Inflammatory macrophage (primary cell): Measurements from ENCODE around the gene RNF4.
"Not testable (repeated sequence)": the region's sequence is repeated elsewhere in the genome, so short reads cannot be mapped to it uniquely, and the experiment has no call there.

ENCODE experiments used
- DNase-seq, 2 donors: peaks; one replicate each; pipeline ENCODE4 v3.0.0-alpha.2; 2020 to 2022

The RNF4 gene

GRCh38 chr4:2489081-2489805 lies 20.3 kb downstream of the RNF4 start:
- DNase-seq: no peak

GRCh38 chr4:2489841-2490552 lies 21.1 kb downstream of the RNF4 start:
- peak in 1 of 2 donors; percentile 37 for DNase-seq

DNA sequence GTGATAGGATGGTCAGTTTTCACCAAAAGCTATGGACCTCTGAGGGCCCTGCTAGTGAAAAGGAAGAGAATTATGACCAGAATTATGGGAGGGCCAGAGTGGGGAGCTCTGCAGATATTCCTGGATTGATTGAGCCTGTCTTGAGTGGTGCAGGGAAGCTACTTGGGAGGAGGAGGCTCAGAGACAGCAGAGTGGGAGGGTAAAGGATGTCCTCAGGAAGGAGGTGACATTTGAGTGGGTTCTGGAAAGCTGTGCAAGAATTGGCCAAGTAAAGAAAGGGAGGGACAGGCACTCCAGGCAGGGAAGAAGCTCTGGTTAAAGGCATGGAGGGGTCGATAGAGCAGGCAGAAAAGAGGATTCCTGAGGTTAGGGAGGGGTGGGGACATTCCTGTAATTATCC lies 24.1 kb downstream of the RNF4 start:
- DNase-seq: peak in 1 of 2 donors; percentile 22

GRCh38 chr4:2494992-2495391 lies 26.1 kb downstream of the RNF4 start:
- DNase-seq: no peak

DNA sequence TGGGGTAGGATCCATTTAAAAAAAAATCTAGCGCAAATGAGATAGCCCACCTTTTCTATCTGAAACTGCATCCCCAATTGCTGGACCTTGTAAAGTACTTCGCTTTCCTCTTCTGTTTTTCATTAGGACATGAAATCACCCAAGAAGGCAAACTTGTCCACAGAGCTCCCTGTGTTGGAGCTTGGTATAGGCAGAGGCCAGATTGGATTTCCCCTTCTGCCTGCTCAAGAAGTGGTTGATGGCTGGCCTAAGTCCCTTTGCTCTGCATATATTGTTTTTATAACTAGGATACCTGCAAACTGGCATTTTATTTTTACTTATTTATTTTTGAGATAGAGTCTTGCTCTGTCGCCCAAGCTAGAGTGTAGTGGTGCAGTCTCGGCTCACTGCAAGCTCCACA lies 28.4 kb downstream of the RNF4 start:
- no peak for DNase-seq

DNA sequence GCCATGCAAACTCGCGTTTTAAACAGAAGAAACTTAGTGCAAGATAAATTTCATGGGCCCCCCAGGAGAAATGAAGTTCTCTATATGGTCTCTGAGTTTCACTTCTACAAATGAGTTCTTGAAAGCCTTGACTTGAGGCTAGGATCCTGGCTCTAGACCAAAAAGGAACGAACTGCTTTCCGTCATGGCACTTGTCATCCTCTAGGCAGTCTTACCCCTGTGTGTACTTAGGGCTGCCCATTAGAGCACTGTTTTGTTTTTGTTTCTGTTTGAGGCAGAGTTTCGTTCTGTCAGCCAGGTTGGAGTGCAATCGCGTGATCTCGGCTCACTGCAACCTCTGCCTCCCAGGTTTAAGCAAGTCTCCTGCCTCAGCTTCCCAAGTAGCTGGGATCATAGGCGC lies 29.0 kb downstream of the RNF4 start:
- peak; percentile 87 to 88 for DNase-seq

DNA sequence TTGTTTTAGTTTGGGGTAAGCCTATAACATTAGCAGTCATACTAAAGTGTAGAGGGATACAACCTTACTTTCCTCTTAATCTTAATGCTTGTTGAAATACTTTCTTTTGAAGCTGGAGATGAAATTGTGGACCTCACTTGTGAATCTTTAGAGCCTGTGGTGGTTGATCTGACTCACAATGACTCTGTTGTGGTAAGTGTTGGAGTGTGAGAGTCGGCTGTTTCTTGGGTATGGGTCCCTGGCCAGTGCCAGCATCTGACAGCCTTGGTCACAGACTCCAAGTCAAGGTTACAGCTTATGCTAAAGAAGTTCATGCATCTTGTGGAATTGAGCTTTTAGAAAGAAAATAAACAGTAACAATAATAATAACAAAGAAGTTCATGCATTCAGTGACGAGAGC lies 31.6 kb downstream of the RNF4 start:
- DNase-seq: no peak

- DNase-seq: no peak
Observed at GRCh38 chr4:2501034-2501594, 32.2 kb downstream of the RNF4 start.

GRCh38 chr4:2503809-2504208 lies 34.9 kb downstream of the RNF4 start:
- DNase-seq: no peak

GRCh38 chr4:2507259-2507658 lies 38.4 kb downstream of the RNF4 start:
- DNase-seq: no peak

DNA sequence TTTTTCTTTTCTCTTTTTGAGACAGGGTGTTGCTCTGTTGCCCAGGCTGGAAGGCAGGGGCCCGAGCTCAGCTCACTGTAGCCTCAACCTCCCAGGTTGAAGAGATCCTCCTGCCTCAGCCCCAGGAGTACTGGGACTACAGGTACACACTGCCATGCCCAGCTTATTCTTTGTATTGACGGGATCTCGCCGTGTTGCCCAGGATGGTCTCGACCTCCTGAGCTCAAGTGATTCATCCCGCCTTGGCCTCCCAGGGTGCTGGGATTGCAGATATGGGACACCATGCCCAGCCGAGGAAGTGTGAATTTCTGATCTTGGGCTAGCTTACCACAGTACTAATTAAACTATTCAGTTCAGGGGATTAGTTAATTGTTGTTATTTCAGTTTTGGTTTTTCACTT lies 38.9 kb downstream of the RNF4 start:
- DNase-seq: no peak

DNA sequence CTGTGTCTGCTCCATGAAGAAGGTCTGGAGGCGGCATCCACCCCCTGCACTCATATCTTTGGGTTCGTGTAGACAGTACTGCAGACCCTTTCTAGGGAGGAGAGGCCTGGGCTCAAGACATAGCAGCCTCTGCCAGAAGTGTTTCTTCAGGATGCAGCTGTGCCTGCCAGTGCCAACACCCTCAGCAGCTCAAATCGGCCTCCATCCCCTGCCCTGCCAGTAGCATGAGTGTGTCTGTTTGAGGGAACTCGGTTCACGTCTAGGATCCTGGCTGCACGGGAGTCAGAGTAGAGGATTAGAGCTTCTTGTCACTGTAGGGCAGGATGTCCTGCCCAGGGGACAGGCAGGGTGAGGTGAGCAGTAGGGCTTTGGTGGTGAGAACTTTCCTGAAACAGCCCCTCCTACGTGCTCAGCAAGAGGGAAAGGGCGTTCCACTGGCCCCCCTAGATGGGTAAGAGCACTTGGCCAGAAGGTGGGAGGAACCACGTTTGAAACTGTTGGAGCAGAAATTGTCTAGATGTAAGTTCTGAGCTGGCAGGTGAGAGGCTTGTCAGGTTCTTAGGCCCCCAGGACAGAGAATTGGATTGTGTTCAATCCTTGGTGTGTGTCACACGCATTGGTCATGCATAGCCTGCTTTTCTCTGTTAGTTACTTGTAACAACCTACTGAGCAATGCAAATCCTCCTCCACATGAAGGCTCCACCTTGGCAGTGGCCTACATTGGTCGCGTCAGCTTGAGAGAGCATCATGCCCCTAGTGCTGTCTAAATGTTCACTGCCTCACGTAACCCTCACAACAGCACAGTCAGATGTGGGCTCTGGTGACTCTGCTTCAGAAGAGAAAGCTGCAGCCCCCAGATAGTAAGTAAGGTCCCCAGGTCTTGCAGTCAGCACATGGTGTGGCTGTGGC lies 41.7 kb downstream of the RNF4 start:
- DNase-seq: no peak

GRCh38 chr4:2511645-2512131 lies 42.8 kb downstream of the RNF4 start:
- no peak for DNase-seq

DNA sequence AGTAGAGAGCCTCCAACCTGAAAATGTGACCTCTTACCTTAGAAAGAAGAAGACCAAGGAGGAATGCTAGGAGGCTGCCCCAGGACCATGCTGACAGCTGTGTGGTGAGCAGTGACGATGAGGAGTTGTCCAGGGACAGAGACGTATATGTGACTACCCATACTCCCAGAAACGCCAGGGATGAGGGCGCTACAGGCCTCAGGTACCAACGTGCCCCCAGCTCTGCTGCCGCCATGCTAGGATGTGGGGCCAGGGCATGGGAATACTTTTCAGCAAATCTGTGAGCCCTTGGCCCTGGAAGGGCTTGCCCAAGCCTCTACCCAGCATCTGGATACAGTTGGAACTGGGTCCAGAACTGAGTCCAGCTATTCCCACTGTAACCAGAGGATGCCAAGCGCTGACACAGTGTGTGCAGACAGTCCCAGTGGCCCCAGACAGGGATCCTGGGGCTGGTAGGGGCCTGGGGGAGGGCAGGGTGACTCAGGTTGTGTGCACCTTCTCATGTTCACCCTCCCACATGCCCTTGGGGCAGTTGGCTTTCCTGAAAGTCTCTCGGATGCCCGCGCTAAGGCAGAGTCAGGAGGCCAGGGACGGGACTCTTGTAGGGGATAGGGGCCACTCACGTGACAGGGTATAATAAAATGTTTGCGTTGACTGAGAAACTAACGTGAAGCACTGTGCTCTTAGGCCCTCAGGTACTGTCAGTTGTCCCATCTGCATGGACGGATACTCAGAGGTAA lies 43.7 kb downstream of the RNF4 start:
- no peak for DNase-seq

DNA sequence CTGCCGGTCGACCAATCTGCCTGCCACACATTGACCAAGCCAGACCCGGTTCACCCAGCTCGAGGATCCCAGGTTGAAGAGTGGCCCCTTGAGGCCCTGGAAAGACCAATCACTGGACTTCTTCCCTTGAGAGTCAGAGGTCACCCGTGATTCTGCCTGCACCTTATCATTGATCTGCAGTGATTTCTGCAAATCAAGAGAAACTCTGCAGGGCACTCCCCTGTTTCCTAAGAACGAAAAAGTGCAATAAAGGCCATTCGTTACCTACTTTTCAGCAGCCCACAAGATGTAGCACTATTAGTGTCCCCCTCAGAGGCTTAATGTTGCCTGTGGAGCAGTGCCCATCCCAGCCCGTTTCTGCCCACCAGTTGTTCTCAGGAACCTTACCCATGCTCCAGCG lies 45.3 kb downstream of the RNF4 start:
- not testable (repeated sequence) for DNase-seq

DNA sequence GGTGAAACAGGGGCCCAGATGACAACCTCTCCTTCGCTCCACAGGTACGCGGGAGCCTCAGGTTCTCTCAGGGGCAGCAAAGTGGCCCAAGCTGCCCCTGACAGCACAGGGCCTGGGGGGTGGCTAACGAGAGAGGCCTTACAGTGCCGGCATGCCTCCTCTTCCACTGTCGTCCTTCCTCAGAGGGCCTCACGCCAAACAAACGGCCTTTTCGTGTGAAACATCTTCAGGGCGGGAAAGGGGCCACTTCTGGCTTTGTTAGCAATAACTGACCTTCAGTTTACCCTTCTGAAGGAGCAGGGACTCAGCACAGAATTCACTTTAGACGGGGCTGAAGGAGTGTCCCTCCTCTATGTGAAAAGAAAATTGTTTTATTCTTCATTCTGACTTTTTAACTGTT lies 46.0 kb downstream of the RNF4 start:
- not testable (repeated sequence) for DNase-seq

DNA sequence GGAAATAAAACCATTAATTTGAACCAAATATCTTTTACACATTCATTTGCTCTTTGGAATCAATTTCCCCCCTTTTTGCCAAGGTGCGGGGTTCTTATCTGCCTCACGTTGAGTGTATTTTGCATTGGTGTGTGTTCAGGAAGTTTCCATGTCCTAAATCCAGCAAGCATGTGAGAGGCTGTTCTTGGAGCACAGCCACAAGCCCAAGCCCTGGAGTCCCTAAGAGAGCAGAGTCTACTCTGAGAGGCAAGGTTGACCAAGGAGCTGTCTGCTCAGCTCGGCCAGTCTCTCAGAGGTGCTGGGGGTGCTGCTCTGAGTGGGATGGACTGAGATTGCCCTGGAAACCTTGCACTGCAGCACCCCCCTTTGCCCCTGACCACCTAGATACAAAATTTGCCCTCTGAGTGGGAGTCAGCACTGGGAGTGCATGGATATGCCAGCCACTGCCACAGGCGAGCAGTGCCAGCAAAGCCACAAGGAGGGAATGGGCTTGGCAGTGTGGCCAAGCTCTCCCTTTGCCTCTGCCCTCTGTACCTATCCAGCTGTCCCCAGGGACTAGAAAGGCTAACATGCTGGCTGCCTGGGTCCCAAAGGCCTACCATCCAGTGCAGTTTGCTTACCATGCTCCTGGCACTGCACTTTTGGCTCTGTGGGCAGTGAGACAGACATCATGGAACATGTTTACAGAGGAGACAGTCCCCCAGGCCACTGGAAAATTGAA lies 47.1 kb downstream of the RNF4 start:
- DNase-seq: no peak

DNA sequence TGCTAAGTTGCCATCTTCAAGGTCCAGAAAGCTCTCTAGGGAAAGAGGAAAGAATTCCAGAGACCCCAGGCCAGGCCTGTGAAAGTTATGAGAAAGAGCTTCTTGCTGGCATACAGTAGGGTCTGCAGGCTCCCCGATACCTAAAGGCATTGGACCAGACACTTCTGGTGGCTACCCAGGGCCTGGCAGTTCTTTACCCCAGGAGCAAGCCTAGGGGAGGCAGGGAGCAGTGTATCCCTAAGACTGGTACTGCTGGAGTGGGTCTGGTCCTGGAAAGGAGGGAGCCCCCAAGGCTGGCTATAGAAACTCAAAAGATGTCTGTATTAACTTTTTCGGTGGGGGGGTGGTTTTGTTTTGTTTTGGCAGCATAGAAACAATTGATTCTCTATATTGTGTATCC lies 47.7 kb downstream of the RNF4 start:
- no peak for DNase-seq

DNA sequence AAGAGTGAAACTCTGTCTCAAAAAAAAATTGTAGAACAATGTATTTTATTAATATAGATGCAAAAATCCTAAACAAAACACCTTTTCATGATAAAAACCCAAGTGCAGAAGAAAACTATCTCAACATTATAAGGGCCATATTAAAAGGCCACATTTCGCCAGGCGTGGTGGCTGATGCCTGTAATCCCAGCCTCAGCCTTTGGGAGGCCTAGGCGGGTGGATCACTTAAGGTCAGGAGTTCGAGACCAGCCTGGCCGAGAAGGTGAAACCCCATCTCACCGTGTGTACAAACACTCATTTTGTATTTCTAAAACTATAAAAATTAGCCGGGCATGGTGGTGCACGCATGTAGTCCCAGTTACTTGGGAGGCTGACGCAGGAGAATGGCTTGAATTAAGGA lies 57.7 kb downstream of the RNF4 start:
- DNase-seq: no peak

DNA sequence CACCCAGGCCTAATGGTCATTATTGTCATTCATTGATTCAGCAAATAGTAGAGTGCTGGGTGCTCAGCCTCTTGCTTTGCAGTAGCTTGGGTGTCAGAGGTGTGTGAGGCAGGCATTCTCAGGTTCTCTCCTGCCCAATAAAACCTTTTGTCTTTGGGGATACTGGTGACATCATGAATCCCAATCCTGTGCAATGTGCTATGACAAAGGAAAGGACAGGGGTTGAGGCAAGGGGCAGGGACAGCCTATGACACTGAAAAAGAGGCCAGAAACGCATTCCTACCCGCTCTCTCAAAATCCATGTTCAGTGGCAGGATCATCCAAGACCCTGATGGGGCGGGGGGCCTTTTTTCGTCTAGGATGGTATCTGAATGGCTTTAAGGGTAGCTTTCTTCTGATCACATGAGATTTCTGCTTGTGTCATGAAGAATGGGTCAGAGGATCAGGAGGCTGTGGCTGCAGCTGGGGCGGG lies 66.0 kb downstream of the RNF4 start:
- no peak for DNase-seq
